IMR-90 (cell line): ENCODE data around the gene FARS2.

ENCODE experiments used
- BHLHE40 ChIP-seq: fragments of 150-350 bp; IDR thresholded peaks from 2 replicates; pipeline ENCODE4 v1.6.1; 2016; ENCODE audit warnings: mild to moderate bottlenecking, low read depth, low read length
- CEBPB ChIP-seq: IDR thresholded peaks from 2 replicates; pipeline ENCODE4 v1.6.1; 2012; ENCODE audit warnings: low read depth, low read length, improper control_type of control experiment
- CHD1 ChIP-seq: IDR thresholded peaks from 2 replicates; pipeline ENCODE4 v1.6.1; 2012; ENCODE audit warnings: low read depth, low read length, improper control_type of control experiment
- CTCF ChIP-seq: conservative IDR thresholded peaks from 2 replicates; pipeline ENCODE4 v1.5.1; 2012; ENCODE audit warnings: mild to moderate bottlenecking, low read depth, low read length, improper control_type of control experiment
- FOS ChIP-seq: fragments of 150-350 bp; IDR thresholded peaks from 2 replicates; pipeline ENCODE4 v1.6.1; 2016; ENCODE audit warnings: low read depth, low read length
- MAFK ChIP-seq: IDR thresholded peaks from 2 replicates; pipeline ENCODE4 v1.6.1; 2012; ENCODE audit warnings: low read depth, low read length, improper control_type of control experiment
- MAZ ChIP-seq: IDR thresholded peaks from 2 replicates; pipeline ENCODE4 v1.6.1; 2012; ENCODE audit warnings: low read depth, mild to moderate bottlenecking, low read length, improper control_type of control experiment, moderate library complexity, borderline replicate concordance
- POLR2A ChIP-seq: IDR thresholded peaks from 2 replicates; pipeline ENCODE4 v1.6.1; 2012; ENCODE audit warnings: mild to moderate bottlenecking, low read depth, low read length
- RAD21 ChIP-seq: IDR thresholded peaks from 2 replicates; pipeline ENCODE4 v1.6.1; 2012; ENCODE audit warnings: low read length, improper control_type of control experiment
- RCOR1 ChIP-seq: IDR thresholded peaks from 2 replicates; pipeline ENCODE4 v1.6.1; 2012; ENCODE audit warnings: mild to moderate bottlenecking, low read length, improper control_type of control experiment; ENCODE audit not compliant: insufficient replicate concordance
- SMC3 ChIP-seq: fragments of 150-350 bp; IDR thresholded peaks from 2 replicates; pipeline ENCODE4 v1.6.1; 2016; ENCODE audit warnings: low read depth, mild to moderate bottlenecking, antibody characterized with exemption, low read length, moderate library complexity
- USF2 ChIP-seq: fragments of 150-350 bp; IDR thresholded peaks from 2 replicates; pipeline ENCODE4 v1.6.1; 2017; ENCODE audit warnings: mild to moderate bottlenecking, antibody characterized with exemption, low read length, low read depth

GRCh38 chr6:5624256-5624655 lies 362.9 kb downstream of the FARS2 start:
- TF ChIP-seq RCOR1 (no peak), CTCF (no peak), BHLHE40 (no peak), SMC3 (no peak), POLR2A (no peak), USF2 (no peak), CEBPB (no peak), FOS (no peak), RAD21 (no peak), MAZ (no peak), CHD1 (no peak), MAFK (no peak)
